Activated CD8-positive, alpha-beta memory T cell treated with anti-CD3 and anti-CD28 coated beads, Interleukin-2, amount 50 U/mL, for 24 hours (primary cell): ENCODE results near the gene MIR17HG.

Experiments used
- DNase-seq: peaks from one replicate; pipeline ENCODE4 v3.0.0-alpha.2; 2020; ENCODE audit errors: extremely low read depth

The MIR17HG gene

GRCh38 chr13:91368676-91369440 is 21.4 kb downstream of the MIR17HG start:
- no peak for DNase-seq

- DNase-seq = no peak
Measured at GRCh38 chr13:91369441-91369831, 21.9 kb downstream of the MIR17HG start.

GRCh38 chr13:91370501-91370900 is 23.0 kb downstream of the MIR17HG start:
- DNase-seq = no peak

DNA sequence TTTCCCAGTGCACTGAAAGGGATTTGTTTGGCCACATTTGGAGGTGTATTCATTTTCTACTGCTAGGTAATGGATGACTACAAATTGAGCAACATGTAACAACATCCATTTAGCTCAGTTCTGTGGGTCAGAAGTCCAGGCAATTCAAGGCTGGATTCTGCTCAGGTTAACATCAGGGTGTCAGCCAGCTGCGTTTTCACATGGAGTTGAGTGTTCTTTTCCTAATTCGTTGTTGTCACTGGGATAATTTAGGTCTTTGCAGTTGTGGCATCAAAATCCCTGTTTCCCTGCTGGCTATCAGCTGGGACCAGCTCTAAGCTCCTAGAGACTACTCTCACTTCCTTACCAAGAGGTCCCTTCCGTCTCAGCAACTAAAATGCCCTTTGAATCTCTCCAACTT is 25.4 kb downstream of the MIR17HG start:
- no peak for DNase-seq

- DNase-seq = no peak
Measured at GRCh38 chr13:91375116-91375729, 27.7 kb downstream of the MIR17HG start.

DNA sequence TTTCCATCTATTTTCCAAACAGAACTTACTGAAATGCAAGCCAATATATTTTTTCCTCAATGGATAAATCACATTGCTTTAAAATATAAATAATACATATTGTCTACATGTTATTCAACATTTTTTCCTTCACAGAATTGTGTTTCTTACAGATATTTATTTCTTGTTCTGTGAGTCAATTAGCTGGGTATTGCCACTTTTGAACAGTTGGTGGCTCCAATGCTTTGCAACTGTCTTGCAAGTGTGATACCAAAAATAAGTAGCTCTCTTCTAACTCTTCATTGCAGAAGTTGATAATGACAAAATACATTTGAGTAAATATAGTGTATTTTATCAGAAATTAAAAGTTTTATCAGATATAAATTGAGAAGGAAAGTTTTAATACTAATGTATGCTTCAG is 33.9 kb downstream of the MIR17HG start:
- DNase-seq = no peak

GRCh38 chr13:91383836-91384235 is 36.3 kb downstream of the MIR17HG start:
- DNase-seq = no peak

- no peak for DNase-seq
Measured at GRCh38 chr13:91384896-91385295, 37.4 kb downstream of the MIR17HG start.

- no peak for DNase-seq
Measured at GRCh38 chr13:91389186-91389585, 41.7 kb downstream of the MIR17HG start.

DNA sequence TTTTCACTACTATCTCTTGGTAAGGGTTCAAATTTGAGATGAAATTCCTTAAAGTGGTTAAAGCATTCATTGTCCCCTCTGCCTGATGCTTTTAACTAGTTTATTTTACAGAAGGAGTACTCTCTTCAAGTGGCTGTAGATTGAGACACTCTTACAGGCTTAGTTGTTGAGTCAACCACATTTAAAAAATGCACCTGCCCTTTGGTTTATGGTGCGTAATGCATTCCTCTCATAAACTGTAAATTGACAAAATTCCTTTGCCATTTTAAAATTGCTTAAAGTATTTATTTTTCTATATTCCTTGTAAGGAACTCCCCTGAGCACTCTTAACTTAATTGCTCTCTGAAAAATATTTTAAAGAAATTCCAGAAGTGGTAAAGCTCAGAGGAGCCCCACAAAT is 50.1 kb downstream of the MIR17HG start:
- no peak for DNase-seq

DNA sequence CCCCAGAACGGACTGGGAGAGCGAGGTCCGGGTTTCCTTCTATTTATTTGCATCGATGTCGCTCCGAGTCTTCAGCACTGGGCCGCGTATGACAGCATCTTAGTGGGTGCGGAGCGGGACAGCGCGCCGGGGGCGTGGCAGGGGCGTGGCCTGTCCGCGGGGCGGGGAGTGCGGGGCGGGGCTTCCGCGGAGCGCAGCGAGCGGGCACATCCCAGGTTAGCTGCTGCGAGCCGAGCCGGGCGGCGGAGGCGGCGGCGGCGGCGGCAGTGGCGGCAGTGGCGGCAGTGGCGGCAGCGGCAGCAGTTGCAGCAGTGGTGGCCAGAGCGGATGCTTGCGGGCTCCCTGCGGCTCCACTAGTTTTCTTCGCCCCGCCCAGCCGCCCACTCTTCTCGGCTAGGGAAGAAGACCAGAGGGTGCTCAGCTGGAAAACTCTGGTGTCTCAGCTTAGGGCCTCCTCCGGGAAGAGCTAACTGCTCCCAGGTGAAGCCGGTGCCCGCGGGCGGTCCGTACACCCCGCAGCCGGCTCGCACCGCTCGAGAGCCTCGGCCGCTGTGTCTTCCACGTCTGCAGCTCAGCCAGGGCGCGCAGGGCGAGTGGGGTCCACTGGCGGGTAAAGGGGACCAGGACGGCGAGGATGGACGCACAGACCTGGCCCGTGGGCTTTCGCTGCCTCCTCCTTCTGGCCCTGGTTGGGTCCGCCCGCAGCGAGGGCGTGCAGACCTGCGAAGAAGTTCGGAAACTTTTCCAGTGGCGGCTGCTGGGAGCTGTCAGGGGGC is 51.1 kb downstream of the MIR17HG start, which contains the start of gene GPC5:
Gene GPC5 (plus strand): TSS at position 209 of the 776 bp plus-strand sequence.
- DNase-seq = peak; percentile 51

GRCh38 chr13:91399189-91400062 is 51.9 kb downstream of the MIR17HG start:
- DNase-seq = no peak

- DNase-seq = no peak
Measured at GRCh38 chr13:91400063-91400399, 52.5 kb downstream of the MIR17HG start.

GRCh38 chr13:91400671-91401070 is 53.2 kb downstream of the MIR17HG start:
- no peak for DNase-seq

- DNase-seq = no peak
Measured at GRCh38 chr13:91401920-91402319, 54.4 kb downstream of the MIR17HG start.
